Cardiac muscle cell (in vitro differentiated cells and primary cell): ENCODE data around the gene ERGIC2. TPM values are rescaled to one million over a fixed set of nuclear protein-coding genes. Genes with fewer than 3 reads are reported as not detected.

Experiments used
- DNase-seq, 2 donors: peaks; one replicate each; pipeline versions ENCODE4 v3.0.0 to v3.0.0-alpha.2; 2010 to 2017; ENCODE audit warnings: low read depth in 1 of 2, low spot score in 1 of 2
- H3K27ac ChIP-seq: fragments of 200-600 bp; sonication (generic); 2 replicates; pipeline ENCODE4 v1.5.1; 2016
- H3K27me3 ChIP-seq: fragments of 200-600 bp; sonication (generic); 2 replicates; pipeline ENCODE4 v1.6.0; 2016; ENCODE audit warnings: control low read depth
- H3K36me3 ChIP-seq: fragments of 200-600 bp; sonication (generic); 2 replicates; pipeline ENCODE4 v1.5.1; 2016; ENCODE audit warnings: control low read depth
- H3K4me1 ChIP-seq: fragments of 200-600 bp; sonication (generic); 2 replicates; pipeline ENCODE4 v1.8.1; 2017; ENCODE audit warnings: low read depth, mild to moderate bottlenecking, mixed run types
- H3K4me3 ChIP-seq: fragments of 200-600 bp; sonication (generic); 2 replicates; pipeline ENCODE4 v1.5.1; 2016; ENCODE audit warnings: mild to moderate bottlenecking
- H3K9me3 ChIP-seq: fragments of 200-600 bp; sonication (generic); 2 replicates; pipeline ENCODE4 v1.5.1; 2017; ENCODE audit warnings: low read depth, mild to moderate bottlenecking, control low read depth
- polyA plus RNA-seq: library from polyadenylated mRNA; unstranded; fragments of >200 nt; fragmentation: Nextera tagmentation; extraction: Ambion mirVana; gene quantifications from 2 replicates; pipeline ENCODE4 v1.2.1, GENCODE V29; 2016
- total RNA-seq: library from RNA; depleted of rRNA; stranded (reverse); fragments of >200 nt; gene quantifications from 2 replicates; pipeline ENCODE4 v1.2.3, GENCODE V29; 2016
- TF ChIP-seq, protein P1 (sequence below): IDR thresholded peaks from 2 replicates; pipeline ENCODE4 v1.5.1; 2012; ENCODE audit warnings: low read depth, mild to moderate bottlenecking, low read length

Gene ERGIC2
- total and polyA plus RNA-seq, 2 experiments from 2014 or later = 44.4 to 130 TPM

DNA sequence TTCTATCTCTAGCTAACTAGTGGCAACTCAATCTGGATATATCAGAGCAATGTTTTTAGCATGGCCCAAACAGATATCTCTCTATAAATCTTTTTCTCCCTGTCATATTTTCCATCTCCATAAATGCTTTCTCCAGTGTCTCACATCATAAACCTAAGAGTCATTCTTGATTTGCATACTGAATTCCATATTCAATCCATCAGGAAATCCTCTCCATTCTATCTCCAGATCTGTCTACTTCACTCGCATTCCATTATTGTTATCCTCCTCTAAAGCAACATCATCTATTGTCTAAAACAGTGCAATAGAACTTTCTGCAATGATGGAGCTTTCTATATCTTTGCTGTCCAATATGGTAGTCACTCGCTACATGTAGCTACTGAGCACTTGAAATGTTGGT lies 45.5 kb upstream of the ERGIC2 start:
- Histone ChIP-seq H3K9me3 (no peaks in the 10 kb centered on the region), H3K27ac (no peak overlapping the region)

GRCh38 chr12:29425722-29426121 lies 44.8 kb upstream of the ERGIC2 start:
- Histone ChIP-seq H3K4me1 (no peaks in the 10 kb centered on the region), H3K27me3 (no peaks in the 10 kb centered on the region), H3K9me3 (no peaks in the 10 kb centered on the region), H3K36me3 (no peaks in the 10 kb centered on the region), H3K4me3 (no peak overlapping the region), H3K27ac (no peak overlapping the region)
- no peak for DNase-seq
- TF ChIP-seq, protein P1, sequence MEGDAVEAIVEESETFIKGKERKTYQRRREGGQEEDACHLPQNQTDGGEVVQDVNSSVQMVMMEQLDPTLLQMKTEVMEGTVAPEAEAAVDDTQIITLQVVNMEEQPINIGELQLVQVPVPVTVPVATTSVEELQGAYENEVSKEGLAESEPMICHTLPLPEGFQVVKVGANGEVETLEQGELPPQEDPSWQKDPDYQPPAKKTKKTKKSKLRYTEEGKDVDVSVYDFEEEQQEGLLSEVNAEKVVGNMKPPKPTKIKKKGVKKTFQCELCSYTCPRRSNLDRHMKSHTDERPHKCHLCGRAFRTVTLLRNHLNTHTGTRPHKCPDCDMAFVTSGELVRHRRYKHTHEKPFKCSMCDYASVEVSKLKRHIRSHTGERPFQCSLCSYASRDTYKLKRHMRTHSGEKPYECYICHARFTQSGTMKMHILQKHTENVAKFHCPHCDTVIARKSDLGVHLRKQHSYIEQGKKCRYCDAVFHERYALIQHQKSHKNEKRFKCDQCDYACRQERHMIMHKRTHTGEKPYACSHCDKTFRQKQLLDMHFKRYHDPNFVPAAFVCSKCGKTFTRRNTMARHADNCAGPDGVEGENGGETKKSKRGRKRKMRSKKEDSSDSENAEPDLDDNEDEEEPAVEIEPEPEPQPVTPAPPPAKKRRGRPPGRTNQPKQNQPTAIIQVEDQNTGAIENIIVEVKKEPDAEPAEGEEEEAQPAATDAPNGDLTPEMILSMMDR = no peak

More for the DNA sequence above, 45.5 kb upstream of the ERGIC2 start:
- no peak for DNase-seq
- Histone ChIP-seq H3K4me3 (no peak overlapping the region), H3K36me3 (no peaks in the 10 kb centered on the region), H3K27me3 (no peaks in the 10 kb centered on the region), H3K4me1 (no peaks in the 10 kb centered on the region)
- TF ChIP-seq, protein P1 = no peak

- no peaks in the 10 kb centered on the region for H3K4me1 ChIP-seq
- H3K36me3 ChIP-seq = no peaks in the 10 kb centered on the region
- H3K27me3 ChIP-seq = no peaks in the 10 kb centered on the region
- no peak for DNase-seq
- no peaks in the 10 kb centered on the region for H3K9me3 ChIP-seq
- H3K27ac ChIP-seq = no peak overlapping the region
- TF ChIP-seq, protein P1 = no peak
- H3K4me3 ChIP-seq = no peak overlapping the region
Measured at GRCh38 chr12:29416748-29417147, 35.8 kb upstream of the ERGIC2 start.

- H3K27me3 ChIP-seq = no peaks in the 10 kb centered on the region
- no peak overlapping the region for H3K4me3 ChIP-seq
- no peaks in the 10 kb centered on the region for H3K4me1 ChIP-seq
- no peaks in the 10 kb centered on the region for H3K36me3 ChIP-seq
- DNase-seq = no peak
- H3K9me3 ChIP-seq = no peaks in the 10 kb centered on the region
- TF ChIP-seq, protein P1 = no peak
- H3K27ac ChIP-seq = no peak overlapping the region
Measured at GRCh38 chr12:29415111-29415510, 34.1 kb upstream of the ERGIC2 start.

DNA sequence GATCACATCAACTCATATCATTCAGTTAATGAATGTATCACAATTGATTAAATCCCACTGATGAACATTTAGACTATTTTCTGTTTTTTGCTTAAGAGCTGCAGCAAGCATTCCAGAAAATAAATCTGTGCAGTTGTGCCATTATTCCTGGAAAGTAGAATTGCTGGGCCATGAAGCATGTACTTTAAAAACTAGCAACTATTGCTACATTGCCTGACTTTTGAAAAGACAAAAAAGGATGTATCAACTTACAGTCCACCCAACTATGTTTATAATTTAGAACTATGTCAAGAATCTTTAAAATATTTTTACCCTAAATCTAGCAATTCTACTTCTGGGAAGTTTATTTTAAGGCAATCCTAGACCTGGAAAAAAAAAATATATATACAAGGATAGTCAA lies 33.4 kb upstream of the ERGIC2 start:
- no peaks in the 10 kb centered on the region for H3K4me1 ChIP-seq
- no peak overlapping the region for H3K4me3 ChIP-seq
- no peaks in the 10 kb centered on the region for H3K9me3 ChIP-seq
- H3K36me3 ChIP-seq = no peaks in the 10 kb centered on the region
- DNase-seq = no peak
- no peak overlapping the region for H3K27ac ChIP-seq
- H3K27me3 ChIP-seq = no peaks in the 10 kb centered on the region
- TF ChIP-seq, protein P1 = no peak

DNA sequence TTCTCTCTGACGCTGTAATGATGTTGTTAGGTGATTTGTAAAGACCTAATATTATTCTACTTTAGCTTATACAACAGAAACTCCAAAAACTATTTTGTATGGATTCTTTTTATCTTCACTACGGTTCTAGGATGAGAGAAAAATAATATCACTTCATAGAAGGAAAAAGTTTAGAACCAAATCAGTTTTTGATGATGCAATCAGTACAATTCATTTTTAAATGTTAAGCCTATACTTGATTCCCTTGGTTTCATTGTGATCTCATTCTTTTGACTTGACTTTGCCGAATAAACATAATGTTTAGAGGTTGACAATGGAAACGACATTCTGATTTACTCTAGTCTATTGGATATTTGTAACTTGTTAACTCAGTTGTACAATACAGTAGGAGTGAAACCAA lies 24.6 kb upstream of the ERGIC2 start:
- Histone ChIP-seq H3K4me1 (no peaks in the 10 kb centered on the region), H3K27me3 (no peaks in the 10 kb centered on the region), H3K27ac (no peak overlapping the region), H3K9me3 (no peaks in the 10 kb centered on the region), H3K4me3 (no peak overlapping the region), H3K36me3 (no peaks in the 10 kb centered on the region)
- TF ChIP-seq, protein P1 = no peak
- DNase-seq = no peak
